Nephron progenitor cell (in vitro differentiated cells): Measurements from ENCODE around the gene TPRX2.
A peak's percentile ranks its signal among the peaks of the same experiment; 100 is the strongest.

Experiments used
- DNase-seq: peaks from one replicate; pipeline ENCODE4 v3.0.0; 2021
- H3K27ac Mint-ChIP-seq: 2 replicates; pipeline ENCODE4 v1.8.0; 2021; ENCODE audit warnings: mild to moderate bottlenecking, moderate library complexity, mixed read lengths
- H3K27me3 Mint-ChIP-seq: 2 replicates; pipeline ENCODE4 v1.8.0; 2021; ENCODE audit warnings: mild to moderate bottlenecking, low read depth, mixed read lengths; ENCODE audit not compliant: poor library complexity
- H3K36me3 Mint-ChIP-seq: 2 replicates; pipeline ENCODE4 v1.8.0; 2021; ENCODE audit warnings: low read depth, mixed read lengths
- H3K4me1 Mint-ChIP-seq: 2 replicates; pipeline ENCODE4 v1.8.0; 2021; ENCODE audit warnings: mixed read lengths
- H3K4me3 Mint-ChIP-seq: 2 replicates; pipeline ENCODE4 v1.8.0; 2021; ENCODE audit warnings: mild to moderate bottlenecking, moderate library complexity, mixed read lengths
- H3K9me3 Mint-ChIP-seq: 2 replicates; pipeline ENCODE4 v1.8.0; 2021; ENCODE audit warnings: mild to moderate bottlenecking, moderate library complexity, mixed read lengths
- CTCF ChIP-seq: fragments of 200-600 bp; sonication (generic); IDR thresholded peaks from 2 replicates; pipeline ENCODE4 v1.5.0; 2021; ENCODE audit warnings: antibody characterized with exemption

The TPRX2 gene

DNA sequence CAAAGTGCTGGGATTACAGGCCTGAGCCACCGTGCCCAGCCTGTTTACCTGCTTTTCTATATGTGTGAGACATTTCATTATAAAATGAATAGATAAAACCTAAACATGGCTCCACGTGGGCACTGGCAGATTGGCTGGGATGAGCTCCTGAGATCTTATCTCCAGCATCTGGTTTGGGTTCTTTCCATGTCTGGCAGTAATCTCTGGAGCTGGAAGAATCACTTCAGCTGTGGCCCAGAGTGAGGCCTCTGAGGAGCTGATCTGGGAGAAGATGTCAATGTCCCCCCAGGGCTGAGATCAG, 32.5 kb downstream of the TPRX2 start:
- DNase-seq = no peak
- H3K27me3 Mint-ChIP-seq = peaks cover 6% of the 10 kb centered on the region
- no peak for TF ChIP-seq CTCF
- H3K9me3 Mint-ChIP-seq = peaks cover 27% of the 10 kb centered on the region
- no peaks in the 10 kb centered on the region for H3K36me3 Mint-ChIP-seq
- no peak overlapping the region for H3K4me3 Mint-ChIP-seq
- H3K27ac Mint-ChIP-seq = peak overlapping the region; percentile 13
- H3K4me1 Mint-ChIP-seq = peaks cover 12% of the 10 kb centered on the region

GRCh38 chr19:47891923-47892666, 33.1 kb downstream of the TPRX2 start:
- Mint-ChIP-seq H3K9me3 (peaks cover 27% of the 10 kb centered on the region), H3K4me1 (peaks cover 12% of the 10 kb centered on the region), H3K27ac (peak overlapping the region; percentile 57), H3K4me3 (no peak overlapping the region), H3K27me3 (peaks cover 6% of the 10 kb centered on the region), H3K36me3 (no peaks in the 10 kb centered on the region)
- no peak for TF ChIP-seq CTCF
- no peak for DNase-seq

DNA sequence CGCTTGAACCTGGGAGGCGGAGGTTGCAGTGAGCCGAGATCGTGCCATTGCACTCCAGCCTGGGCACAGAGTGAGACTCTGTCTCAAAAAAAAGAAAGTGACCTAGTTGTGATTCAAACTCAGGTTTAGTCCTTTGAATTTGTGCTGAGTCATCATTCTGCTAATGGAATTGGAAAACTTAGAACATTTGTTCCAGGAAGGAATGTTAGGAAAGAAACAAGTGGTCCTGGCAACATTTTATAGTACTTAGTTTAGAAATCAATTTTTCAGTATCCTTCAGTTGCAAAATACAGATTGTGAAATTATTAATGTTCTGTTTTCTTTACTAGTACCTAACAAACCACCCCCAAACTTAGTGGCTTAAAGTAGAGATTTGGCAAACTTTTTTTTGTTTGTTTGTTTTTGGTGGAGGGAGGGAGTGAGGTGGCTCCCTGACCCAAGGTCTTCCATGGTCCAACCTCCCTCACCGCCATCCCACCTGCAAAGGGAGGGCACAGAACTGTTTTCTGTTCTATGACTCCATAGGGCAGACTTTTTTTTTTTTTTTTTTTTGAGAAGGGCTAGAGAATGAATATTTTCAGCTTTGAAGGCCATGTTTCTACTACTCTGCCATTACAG, 36.2 kb downstream of the TPRX2 start:
- TF ChIP-seq CTCF = no peak
- H3K36me3 Mint-ChIP-seq = no peaks in the 10 kb centered on the region
- H3K4me3 Mint-ChIP-seq = no peak overlapping the region
- no peak overlapping the region for H3K27ac Mint-ChIP-seq
- peaks cover 18% of the 10 kb centered on the region for H3K4me1 Mint-ChIP-seq
- H3K9me3 Mint-ChIP-seq = peaks cover 27% of the 10 kb centered on the region
- H3K27me3 Mint-ChIP-seq = peaks cover 6% of the 10 kb centered on the region
- no peak for DNase-seq

DNA sequence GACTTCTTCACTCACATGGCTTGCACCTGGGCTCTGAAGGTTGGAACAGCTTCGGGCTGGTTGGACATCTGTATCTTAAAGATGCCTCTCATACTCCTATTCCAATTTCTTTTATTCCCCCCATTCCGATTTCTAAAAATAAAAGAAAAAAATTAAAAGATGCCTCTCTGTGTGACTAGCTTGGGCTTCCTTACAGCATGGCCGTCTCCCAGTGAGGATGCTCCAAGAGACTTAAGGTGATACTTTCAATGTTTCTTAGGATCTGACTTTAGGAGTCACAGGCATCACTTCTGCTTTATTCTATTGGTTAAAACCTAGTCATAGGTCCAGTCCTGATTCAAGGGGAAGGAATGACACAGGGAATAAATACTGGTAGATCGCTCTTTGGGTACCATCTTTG, 37.0 kb downstream of the TPRX2 start:
- no peak overlapping the region for H3K4me3 Mint-ChIP-seq
- peaks cover 22% of the 10 kb centered on the region for H3K9me3 Mint-ChIP-seq
- H3K27ac Mint-ChIP-seq = no peak overlapping the region
- H3K36me3 Mint-ChIP-seq = no peaks in the 10 kb centered on the region
- peaks cover 3% of the 10 kb centered on the region for H3K27me3 Mint-ChIP-seq
- TF ChIP-seq CTCF = no peak
- H3K4me1 Mint-ChIP-seq = peaks cover 11% of the 10 kb centered on the region
- no peak for DNase-seq

GRCh38 chr19:47896773-47897172, 37.7 kb downstream of the TPRX2 start:
- no peak for TF ChIP-seq CTCF
- Mint-ChIP-seq H3K9me3 (peaks cover 19% of the 10 kb centered on the region), H3K27me3 (peaks cover 3% of the 10 kb centered on the region), H3K36me3 (no peaks in the 10 kb centered on the region), H3K4me1 (peaks cover 7% of the 10 kb centered on the region), H3K4me3 (no peak overlapping the region), H3K27ac (no peak overlapping the region)
- DNase-seq = no peak

DNA sequence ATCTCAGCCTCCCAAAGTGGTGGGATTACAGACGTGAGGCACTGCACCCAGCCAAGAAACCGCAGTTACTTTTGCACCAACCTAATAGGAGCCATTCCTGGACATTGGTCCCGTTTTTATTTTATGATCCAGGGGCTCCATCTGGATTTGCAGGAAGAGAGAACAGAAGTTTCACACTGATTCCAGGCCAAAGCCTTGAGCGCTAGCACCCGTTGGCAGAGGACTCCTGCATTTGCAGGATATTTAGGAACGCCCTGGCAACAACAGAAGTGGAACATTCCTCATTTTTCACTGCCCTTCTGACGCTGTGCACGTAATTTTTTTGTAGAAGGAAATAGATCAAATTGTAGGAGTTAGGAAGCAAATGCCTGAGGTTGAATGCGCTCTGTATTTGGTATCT, 38.8 kb downstream of the TPRX2 start:
- H3K9me3 Mint-ChIP-seq = peaks cover 8% of the 10 kb centered on the region
- H3K27me3 Mint-ChIP-seq = peaks cover 11% of the 10 kb centered on the region
- H3K36me3 Mint-ChIP-seq = no peaks in the 10 kb centered on the region
- no peak overlapping the region for H3K4me3 Mint-ChIP-seq
- no peak for TF ChIP-seq CTCF
- peak overlapping the region; percentile 58 for H3K27ac Mint-ChIP-seq
- no peak for DNase-seq
- H3K4me1 Mint-ChIP-seq = peaks cover 11% of the 10 kb centered on the region
